Mesenchymal stem cell (in vitro differentiated cells and primary cell): ENCODE results near the gene CA10.

Experiments
- DNase-seq: peaks from one replicate; pipeline ENCODE4 v3.0.0-alpha.2; 2013
- H2AFZ ChIP-seq: one replicate; pipeline ENCODE4 v1.6.1; 2013; ENCODE audit warnings: low read depth, mild to moderate bottlenecking, control low read depth, inconsistent platforms, low read length, moderate library complexity
- H2AK5ac ChIP-seq: 2 replicates; pipeline ENCODE4 v1.6.1; 2013; ENCODE audit warnings: low read length, moderate library complexity, mild to moderate bottlenecking, inconsistent platforms; ENCODE audit not compliant: severe bottlenecking
- H2BK120ac ChIP-seq: one replicate; pipeline ENCODE4 v1.6.1; 2013; ENCODE audit warnings: low read depth, mild to moderate bottlenecking, inconsistent platforms, low read length, moderate library complexity
- H2BK12ac ChIP-seq, 2 experiments: one replicate each; pipeline ENCODE4 v1.6.1; 2013; ENCODE audit warnings: inconsistent platforms in 2 of 2, low read length in 2 of 2, mild to moderate bottlenecking in 2 of 2, moderate library complexity in 2 of 2, control low read depth in 1 of 2
- H2BK15ac ChIP-seq: one replicate; pipeline ENCODE4 v1.6.1; 2013; ENCODE audit warnings: mild to moderate bottlenecking, low read depth, inconsistent platforms; ENCODE audit not compliant: poor library complexity, severe bottlenecking
- H2BK5ac ChIP-seq: 2 replicates; pipeline ENCODE4 v1.6.1; 2013; ENCODE audit warnings: low read depth, mild to moderate bottlenecking, low read length, control low read depth, inconsistent platforms; ENCODE audit not compliant: poor library complexity, severe bottlenecking
- H3K14ac ChIP-seq, 2 experiments: one replicate each; pipeline ENCODE4 v1.6.1; 2013; ENCODE audit warnings: inconsistent platforms in 2 of 2, low read length in 2 of 2, control low read depth in 1 of 2, mild to moderate bottlenecking in 1 of 2, moderate library complexity in 1 of 2
- H3K18ac ChIP-seq, 2 experiments: one replicate each; pipeline ENCODE4 v1.6.1; 2013; ENCODE audit warnings: inconsistent platforms in 2 of 2, low read length in 2 of 2, control low read depth in 1 of 2, low read depth in 1 of 2, mild to moderate bottlenecking in 1 of 2
- H3K23ac ChIP-seq, 2 experiments: one replicate each; pipeline ENCODE4 v1.6.1; 2013; ENCODE audit warnings: inconsistent platforms in 2 of 2, low read length in 2 of 2, mild to moderate bottlenecking in 2 of 2, moderate library complexity in 2 of 2, control low read depth in 1 of 2
- H3K27ac ChIP-seq: 2 replicates; pipeline ENCODE4 v1.5.1; 2013; ENCODE audit warnings: mild to moderate bottlenecking, moderate library complexity, low read length, control low read depth, inconsistent platforms; ENCODE audit not compliant: poor library complexity, severe bottlenecking
- H3K27me3 ChIP-seq, 2 experiments: 2 replicates each; pipeline versions ENCODE4 v1.6.1 to v1.7.0; 2013; ENCODE audit warnings: low read length in 2 of 2, mild to moderate bottlenecking in 2 of 2, moderate library complexity in 2 of 2, control low read depth in 1 of 2, inconsistent platforms in 1 of 2; ENCODE audit not compliant: control insufficient read depth in 1 of 2, insufficient read depth in 1 of 2
- H3K36me3 ChIP-seq, 2 experiments: 2 replicates each; pipeline versions ENCODE4 v1.6.1 to v1.7.0; 2013; ENCODE audit warnings: low read length in 2 of 2, control low read depth in 1 of 2, inconsistent platforms in 1 of 2, low read depth in 1 of 2, mild to moderate bottlenecking in 1 of 2; ENCODE audit not compliant: insufficient read depth in 2 of 2, control insufficient read depth in 1 of 2
- H3K4ac ChIP-seq, 2 experiments: one replicate each; pipeline ENCODE4 v1.6.1; 2013; ENCODE audit warnings: inconsistent platforms in 2 of 2, low read length in 2 of 2, mild to moderate bottlenecking in 2 of 2, moderate library complexity in 2 of 2, control low read depth in 1 of 2, low read depth in 1 of 2
- H3K4me1 ChIP-seq: 2 replicates; pipeline ENCODE4 v1.6.1; 2013; ENCODE audit warnings: low read depth, low read length, control low read depth; ENCODE audit not compliant: control insufficient read depth, insufficient read depth
- H3K4me2 ChIP-seq: 2 replicates; pipeline ENCODE4 v1.6.1; 2013; ENCODE audit warnings: low read length, mild to moderate bottlenecking, inconsistent platforms; ENCODE audit not compliant: poor library complexity, severe bottlenecking
- H3K4me3 ChIP-seq, 2 experiments: 2 replicates each; pipeline versions ENCODE4 v1.5.1 to v1.7.0; 2013; ENCODE audit warnings: low read length in 2 of 2, mild to moderate bottlenecking in 2 of 2, control low read depth in 1 of 2, low read depth in 1 of 2; ENCODE audit not compliant: insufficient read depth in 1 of 2
- H3K79me1 ChIP-seq: replicated peaks from 2 replicates; pipeline ENCODE4 v1.6.1; 2013; ENCODE audit warnings: mild to moderate bottlenecking, control low read depth, low read length, inconsistent platforms; ENCODE audit not compliant: poor library complexity, severe bottlenecking
- H3K9ac ChIP-seq: 2 replicates; pipeline ENCODE4 v1.7.0; 2013; ENCODE audit warnings: mild to moderate bottlenecking, low read length, moderate library complexity
- H3K9me3 ChIP-seq: 2 replicates; pipeline ENCODE4 v1.7.0; 2013; ENCODE audit warnings: mild to moderate bottlenecking, low read length; ENCODE audit not compliant: control insufficient read depth
- H4K8ac ChIP-seq: one replicate; pipeline ENCODE4 v1.6.1; 2013; ENCODE audit warnings: inconsistent platforms, mild to moderate bottlenecking, low read length, moderate library complexity
- H4K91ac ChIP-seq: one replicate; pipeline ENCODE4 v1.6.1; 2013; ENCODE audit warnings: mild to moderate bottlenecking, low read length, inconsistent platforms
- WGBS: methylation state at CpG from one replicate; pipeline ENCODE4 v1.1.7; 2013; ENCODE audit warnings: mixed read lengths; 5-methylcytosine and 5-hydroxymethylcytosine counted together

CA10 gene

GRCh38 chr17:52026075-52026474 is 132.4 kb downstream of the CA10 start:
- WGBS, result 81% methylated on average over 2 of the region's 2 CpGs

GRCh38 chr17:52025236-52025635 is 133.3 kb downstream of the CA10 start:
- H3K4ac ChIP-seq, result no peak overlapping the region

More at GRCh38 chr17:52026075-52026474, 132.4 kb downstream of the CA10 start:
- peaks cover 5% of the 10 kb centered on the region for H3K9me3 ChIP-seq
- no peak overlapping the region for H4K8ac ChIP-seq
- no peak overlapping the region for H3K9ac ChIP-seq
- H3K79me1 ChIP-seq, result no peaks in the 10 kb centered on the region
- peaks cover 2% of the 10 kb centered on the region for H3K4me1 ChIP-seq
- H2BK120ac ChIP-seq, result no peak overlapping the region
- no peak overlapping the region for H2BK15ac ChIP-seq
- no peak overlapping the region for H3K27ac ChIP-seq
- H2AFZ ChIP-seq, result no peak overlapping the region
- H3K23ac ChIP-seq, result no peak overlapping the region
- H3K14ac ChIP-seq, result no peak overlapping the region
- H2AK5ac ChIP-seq, result no peak overlapping the region
- no peaks in the 10 kb centered on the region for H3K27me3 ChIP-seq
- H3K4me3 ChIP-seq, result no peak overlapping the region
- no peaks in the 10 kb centered on the region for H3K36me3 ChIP-seq
- H3K18ac ChIP-seq, result no peak overlapping the region
- DNase-seq, result peak; percentile 3
- H2BK12ac ChIP-seq, result no peak overlapping the region
- no peak overlapping the region for H2BK5ac ChIP-seq
- H3K4me2 ChIP-seq, result no peak overlapping the region
- no peak overlapping the region for H3K4ac ChIP-seq
- no peak overlapping the region for H4K91ac ChIP-seq

GRCh38 chr17:52024300-52024870 is 134.1 kb downstream of the CA10 start:
- no peaks in the 10 kb centered on the region for H3K36me3 ChIP-seq
- no peak overlapping the region for H2BK15ac ChIP-seq
- H2BK5ac ChIP-seq, result no peak overlapping the region
- no peak overlapping the region for H3K4ac ChIP-seq
- H3K23ac ChIP-seq, result no peak overlapping the region
- H2AFZ ChIP-seq, result no peak overlapping the region
- H3K27me3 ChIP-seq, result no peaks in the 10 kb centered on the region
- H2AK5ac ChIP-seq, result no peak overlapping the region
- H2BK12ac ChIP-seq, result no peak overlapping the region
- no peak overlapping the region for H3K27ac ChIP-seq
- peaks cover 5% of the 10 kb centered on the region for H3K9me3 ChIP-seq
- H3K14ac ChIP-seq, result no peak overlapping the region
- no peak overlapping the region for H4K91ac ChIP-seq
- H3K4me1 ChIP-seq, result peaks cover 2% of the 10 kb centered on the region
- H3K79me1 ChIP-seq, result no peaks in the 10 kb centered on the region
- no peak overlapping the region for H4K8ac ChIP-seq
- no peak overlapping the region for H3K4me3 ChIP-seq
- no peak for DNase-seq
- no peak overlapping the region for H3K9ac ChIP-seq
- no peak overlapping the region for H2BK120ac ChIP-seq
- 47% methylated on average over 1 of the region's 2 CpGs for WGBS
- H3K18ac ChIP-seq, result no peak overlapping the region
- H3K4me2 ChIP-seq, result no peak overlapping the region

More at GRCh38 chr17:52025236-52025635, 133.3 kb downstream of the CA10 start:
- Histone ChIP-seq H3K4me1 (peaks cover 2% of the 10 kb centered on the region), H2BK12ac (no peak overlapping the region), H2AFZ (no peak overlapping the region), H2BK15ac (no peak overlapping the region), H3K27me3 (no peaks in the 10 kb centered on the region), H3K18ac (no peak overlapping the region), H2BK120ac (no peak overlapping the region), H3K23ac (no peak overlapping the region), H3K79me1 (no peaks in the 10 kb centered on the region), H3K9ac (no peak overlapping the region), H3K14ac (no peak overlapping the region), H4K8ac (no peak overlapping the region), H2AK5ac (no peak overlapping the region), H3K27ac (no peak overlapping the region), H3K36me3 (no peaks in the 10 kb centered on the region), H3K9me3 (peaks cover 5% of the 10 kb centered on the region), H3K4me2 (no peak overlapping the region), H4K91ac (no peak overlapping the region), H2BK5ac (no peak overlapping the region), H3K4me3 (no peak overlapping the region)
- peak; percentile 2 for DNase-seq

- Histone ChIP-seq H3K4ac (no peak overlapping the region), H2AFZ (no peak overlapping the region), H3K14ac (no peak overlapping the region), H3K4me3 (no peak overlapping the region), H3K4me1 (no peaks in the 10 kb centered on the region), H3K79me1 (no peaks in the 10 kb centered on the region), H3K27ac (no peak overlapping the region), H3K4me2 (no peak overlapping the region), H2BK120ac (no peak overlapping the region), H4K8ac (no peak overlapping the region), H3K9me3 (peaks cover 2% of the 10 kb centered on the region), H2AK5ac (no peak overlapping the region), H4K91ac (no peak overlapping the region), H3K9ac (no peak overlapping the region), H3K36me3 (no peaks in the 10 kb centered on the region), H3K18ac (no peak overlapping the region), H3K27me3 (no peaks in the 10 kb centered on the region), H2BK12ac (no peak overlapping the region), H2BK5ac (no peak overlapping the region), H2BK15ac (no peak overlapping the region), H3K23ac (no peak overlapping the region)
- no peak for DNase-seq
- no CpG with 5 or more reads among the region's 1 CpG for WGBS
Measured at GRCh38 chr17:52011064-52011463, 147.4 kb downstream of the CA10 start.
